CD14-positive monocyte (primary cell): ENCODE results near the gene PLAC8L1. TPM values are rescaled to one million over a fixed set of nuclear protein-coding genes. Genes with fewer than 3 reads are reported as not detected.

Experiments used
- DNase-seq, 3 donors: peaks; one replicate each; pipeline ENCODE4 v3.0.0-alpha.2; 2011 to 2022
- H2AFZ ChIP-seq: 2 replicates; pipeline ENCODE4 v1.6.0; 2012; ENCODE audit warnings: mild to moderate bottlenecking, low read depth, low read length, inconsistent platforms; ENCODE audit not compliant: insufficient read depth, poor library complexity, severe bottlenecking
- H3K27ac ChIP-seq, 2 donors: 1 replicate in 1 of 2; 2 replicates in 1 of 2; pipeline ENCODE4 v1.5.1; 2012 to 2013; ENCODE audit warnings: low read length in 2 of 2, control low read depth in 1 of 2, inconsistent platforms in 1 of 2, low read depth in 1 of 2, mild to moderate bottlenecking in 1 of 2
- H3K27me3 ChIP-seq, 2 donors: one replicate each; pipeline versions ENCODE4 v1.6.0 to v1.6.1; 2011 to 2013; ENCODE audit warnings: low read length in 2 of 2; ENCODE audit not compliant: control insufficient read depth in 2 of 2, insufficient read depth in 2 of 2
- H3K36me3 ChIP-seq, 2 donors: replicated peaks in 1 of 2; 1 replicate in 1 of 2; 2 replicates in 1 of 2; pipeline versions ENCODE4 v1.5.1 to v1.6.1; 2012 to 2013; ENCODE audit warnings: low read length in 2 of 2, control low read depth in 1 of 2, inconsistent platforms in 1 of 2, mild to moderate bottlenecking in 1 of 2; ENCODE audit not compliant: insufficient read depth in 2 of 2, control insufficient read depth in 1 of 2
- H3K4me1 ChIP-seq, 2 donors: 1 replicate in 1 of 2; 2 replicates in 1 of 2; pipeline versions ENCODE4 v1.5.1 to v1.6.1; 2012 to 2013; ENCODE audit warnings: low read length in 2 of 2, control low read depth in 1 of 2, inconsistent platforms in 1 of 2, mild to moderate bottlenecking in 1 of 2, moderate library complexity in 1 of 2; ENCODE audit not compliant: insufficient read depth in 2 of 2, control insufficient read depth in 1 of 2
- H3K4me2 ChIP-seq: replicated peaks from 2 replicates; pipeline ENCODE3; 2012; ENCODE audit warnings: low read length, moderate library complexity, mild to moderate bottlenecking; ENCODE audit not compliant: poor library complexity, severe bottlenecking; ENCODE audit errors: extremely low read depth
- H3K4me3 ChIP-seq, 3 experiments: fragments of 200-600 bp in 1 of 3; sonication (generic) in 1 of 3; replicated peaks in 1 of 3; 1 replicate in 2 of 3; 2 replicates in 1 of 3; pipeline ENCODE4 v1.5.1; 2011 to 2013; ENCODE audit warnings: low read length in 3 of 3, mild to moderate bottlenecking in 3 of 3, control low read depth in 2 of 3, low read depth in 2 of 3, inconsistent platforms in 1 of 3, moderate library complexity in 1 of 3
- H3K79me2 ChIP-seq: 2 replicates; pipeline ENCODE4 v1.6.0; 2012; ENCODE audit warnings: mild to moderate bottlenecking, control low read depth, inconsistent platforms, low read length, moderate library complexity; ENCODE audit not compliant: insufficient read depth
- H3K9ac ChIP-seq: 2 replicates; pipeline ENCODE4 v1.6.0; 2017; ENCODE audit warnings: low read length, mild to moderate bottlenecking; ENCODE audit not compliant: insufficient read depth, poor library complexity, severe bottlenecking
- H3K9me3 ChIP-seq, 2 donors: replicated peaks in 1 of 2; 1 replicate in 1 of 2; 2 replicates in 1 of 2; pipeline versions ENCODE4 v1.5.1 to v1.6.1; 2012 to 2013; ENCODE audit warnings: low read length in 2 of 2, control low read depth in 1 of 2; ENCODE audit not compliant: control insufficient read depth in 1 of 2, insufficient read depth in 1 of 2
- H4K20me1 ChIP-seq: 2 replicates; pipeline ENCODE4 v1.6.0; 2012; ENCODE audit warnings: mild to moderate bottlenecking, low read length, control low read depth, moderate library complexity; ENCODE audit not compliant: insufficient read depth
- H3K27ac Mint-ChIP-seq, 7 donors: one replicate each; pipeline ENCODE4 v1.8.0; 2020; ENCODE audit warnings: mild to moderate bottlenecking in 7 of 7, mixed read lengths in 7 of 7, moderate library complexity in 6 of 7, inconsistent platforms in 2 of 7
- H3K27me3 Mint-ChIP-seq, 3 donors: one replicate each; pipeline ENCODE4 v1.8.0; 2021 to 2022; ENCODE audit warnings: low read depth in 3 of 3, mild to moderate bottlenecking in 3 of 3, mixed read lengths in 3 of 3, moderate library complexity in 3 of 3, inconsistent platforms in 1 of 3
- H3K36me3 Mint-ChIP-seq, 2 donors: one replicate each; pipeline ENCODE4 v1.8.0; 2020; ENCODE audit warnings: mixed read lengths in 2 of 2, inconsistent platforms in 1 of 2, mild to moderate bottlenecking in 1 of 2
- H3K4me1 Mint-ChIP-seq: one replicate; pipeline ENCODE4 v1.8.0; 2020; ENCODE audit warnings: mild to moderate bottlenecking, mixed read lengths
- H3K4me3 Mint-ChIP-seq, 2 donors: one replicate each; pipeline ENCODE4 v1.8.0; 2020; ENCODE audit warnings: mild to moderate bottlenecking in 2 of 2, mixed read lengths in 2 of 2, moderate library complexity in 1 of 2
- H3K9me3 Mint-ChIP-seq, 7 donors: one replicate each; pipeline ENCODE4 v1.8.0; 2020 to 2022; ENCODE audit warnings: mixed read lengths in 7 of 7, mild to moderate bottlenecking in 6 of 7, moderate library complexity in 6 of 7, inconsistent platforms in 2 of 7
- CTCF ChIP-seq: fragments of 200-600 bp; IDR thresholded peaks from one replicate; pipeline ENCODE4 v1.8.0; 2022; ENCODE audit warnings: antibody characterized with exemption, mild to moderate bottlenecking
- WGBS: methylation state at CpG from one replicate; pipeline ENCODE4 v1.1.5; 2013; ENCODE audit warnings: missing lambda C conversion rate; ENCODE audit not compliant: insufficient coverage; 5-methylcytosine and 5-hydroxymethylcytosine counted together
- intact Hi-C, 2 donors: fragments of 100-400 bp; cut with micrococcal nuclease; formaldehyde crosslinking; loops; one replicate each; pipeline versions ENCODE4 v1.15.0 to v1.15.1; 2023
- polyA plus RNA-seq, 3 donors: library from polyadenylated mRNA; depleted of rRNA in 1 of 3; unstranded in 2 of 3; stranded (reverse) in 1 of 3; fragments of 300-500 nt in 2 of 3; fragments of >200 nt in 1 of 3; fragmentation: Illumina TruSeq in 2 of 3; gene quantifications; 1 replicate in 2 of 3; 2 replicates in 1 of 3; pipeline ENCODE4 v1.2.3, GENCODE V29; 2012 to 2021

Gene PLAC8L1
- polyA plus RNA-seq, 3 donors: not detected

- no peaks in the 10 kb centered on the region for H3K27me3 Mint-ChIP-seq
- Histone ChIP-seq H3K9ac (no peak overlapping the region), H3K4me3 (no peak overlapping the region), H3K27me3 (no peaks in the 10 kb centered on the region), H3K9me3 (no peaks in the 10 kb centered on the region), H3K79me2 (no peaks in the 10 kb centered on the region), H3K36me3 (no peaks in the 10 kb centered on the region), H4K20me1 (no peaks in the 10 kb centered on the region), H3K4me2 (no peak overlapping the region), H2AFZ (no peak overlapping the region), H3K27ac (no peak overlapping the region), H3K4me1 (no peaks in the 10 kb centered on the region)
- no peak for TF ChIP-seq CTCF
- no peak for DNase-seq
- no peak overlapping the region for H3K4me3 Mint-ChIP-seq
- no peak overlapping the region for H3K27ac Mint-ChIP-seq
- H3K9me3 Mint-ChIP-seq: no peaks in the 10 kb centered on the region
- peaks cover 2% of the 10 kb centered on the region for H3K4me1 Mint-ChIP-seq
- no CpG with 5 or more reads among the region's 2 CpGs for WGBS
- intact Hi-C loops: no loop called here
- no peaks in the 10 kb centered on the region for H3K36me3 Mint-ChIP-seq
These were observed 3.7 kb downstream of the PLAC8L1 start for GRCh38 chr5:146101646-146102045.

GRCh38 chr5:146098047-146098446, 7.3 kb downstream of the PLAC8L1 start:
- peaks cover 0 to 6% (median 0%) of the 10 kb centered on the region in 3 donors for H3K27me3 Mint-ChIP-seq
- Histone ChIP-seq H3K4me3 (no peak overlapping the region), H3K9me3 (no peaks in the 10 kb centered on the region), H3K9ac (no peak overlapping the region), H3K36me3 (no peaks in the 10 kb centered on the region), H3K27ac (no peak overlapping the region), H4K20me1 (no peaks in the 10 kb centered on the region), H3K79me2 (no peaks in the 10 kb centered on the region), H3K27me3 (no peaks in the 10 kb centered on the region), H3K4me2 (no peak overlapping the region), H3K4me1 (no peaks in the 10 kb centered on the region), H2AFZ (no peak overlapping the region)
- no peak overlapping the region for H3K4me3 Mint-ChIP-seq
- no peaks in the 10 kb centered on the region for H3K9me3 Mint-ChIP-seq
- intact Hi-C loops: no loop called here
- no peak for DNase-seq
- no peaks in the 10 kb centered on the region for H3K36me3 Mint-ChIP-seq
- TF ChIP-seq CTCF: no peak
- 88% methylated on average over 3 of the region's 6 CpGs for WGBS
- no peaks in the 10 kb centered on the region for H3K4me1 Mint-ChIP-seq
- H3K27ac Mint-ChIP-seq: no peak overlapping the region
